ENCODE measurements around the gene SH3BP1. TPM values are rescaled to one million over a fixed set of nuclear protein-coding genes. Genes with fewer than 3 reads are reported as not detected.

Gene SH3BP1
- total and polyA plus RNA-seq, 2 of the 8 experiments (the other 6 are each of a cell fraction or from before 2014, with no cell fraction given), result 23.9 to 40.3 TPM

DNA sequence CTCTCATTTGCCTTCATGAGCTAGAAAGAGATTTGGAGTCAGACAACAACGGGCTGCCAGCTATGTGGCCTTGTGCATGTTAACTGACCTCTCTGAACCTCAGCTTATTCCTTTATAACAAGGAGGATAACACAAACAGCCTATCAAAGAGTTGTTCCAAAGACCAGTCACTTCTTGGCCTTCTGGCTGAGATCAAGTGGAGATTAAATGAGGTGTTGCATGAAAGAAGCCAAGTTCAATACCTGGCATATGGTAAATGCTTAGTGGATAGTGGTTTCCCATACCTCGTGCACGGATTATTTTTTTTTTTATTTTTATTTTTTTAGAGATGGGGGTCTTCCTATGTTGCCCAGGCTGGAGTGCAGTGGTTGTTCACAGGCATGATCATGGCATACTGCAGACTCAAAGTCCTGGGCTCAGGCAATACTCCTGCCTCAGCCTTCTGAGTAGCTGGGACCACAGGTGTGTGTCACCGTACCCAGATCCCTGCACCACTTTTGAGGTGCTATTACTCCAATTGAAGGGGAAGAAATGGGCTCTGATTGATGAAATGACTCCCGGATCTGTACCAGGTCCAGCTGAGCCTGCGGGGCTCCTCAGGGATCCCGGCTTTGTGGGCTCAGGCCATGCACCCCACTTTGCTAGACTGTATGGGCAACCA, 40.9 kb downstream of the SH3BP1 start (continued):
- TF ChIP-seq KDM1A (IDR thresholded peaks at IDR 0.05; ENCODE audit: borderline replicate concordance, low read length) (no peak), USF2 (IDR thresholded peaks at IDR 0.05; ENCODE audit: low read length) (no peak), EP300 (IDR thresholded peaks at IDR 0.05; ENCODE audit: borderline replicate concordance in 1 of 2, low read depth in 2 of 2, low read length in 2 of 2) (no peak), SIRT6 (IDR thresholded peaks at IDR 0.05; ENCODE audit: low read length) (no peak)
- TF ChIP-seq, protein P1, sequence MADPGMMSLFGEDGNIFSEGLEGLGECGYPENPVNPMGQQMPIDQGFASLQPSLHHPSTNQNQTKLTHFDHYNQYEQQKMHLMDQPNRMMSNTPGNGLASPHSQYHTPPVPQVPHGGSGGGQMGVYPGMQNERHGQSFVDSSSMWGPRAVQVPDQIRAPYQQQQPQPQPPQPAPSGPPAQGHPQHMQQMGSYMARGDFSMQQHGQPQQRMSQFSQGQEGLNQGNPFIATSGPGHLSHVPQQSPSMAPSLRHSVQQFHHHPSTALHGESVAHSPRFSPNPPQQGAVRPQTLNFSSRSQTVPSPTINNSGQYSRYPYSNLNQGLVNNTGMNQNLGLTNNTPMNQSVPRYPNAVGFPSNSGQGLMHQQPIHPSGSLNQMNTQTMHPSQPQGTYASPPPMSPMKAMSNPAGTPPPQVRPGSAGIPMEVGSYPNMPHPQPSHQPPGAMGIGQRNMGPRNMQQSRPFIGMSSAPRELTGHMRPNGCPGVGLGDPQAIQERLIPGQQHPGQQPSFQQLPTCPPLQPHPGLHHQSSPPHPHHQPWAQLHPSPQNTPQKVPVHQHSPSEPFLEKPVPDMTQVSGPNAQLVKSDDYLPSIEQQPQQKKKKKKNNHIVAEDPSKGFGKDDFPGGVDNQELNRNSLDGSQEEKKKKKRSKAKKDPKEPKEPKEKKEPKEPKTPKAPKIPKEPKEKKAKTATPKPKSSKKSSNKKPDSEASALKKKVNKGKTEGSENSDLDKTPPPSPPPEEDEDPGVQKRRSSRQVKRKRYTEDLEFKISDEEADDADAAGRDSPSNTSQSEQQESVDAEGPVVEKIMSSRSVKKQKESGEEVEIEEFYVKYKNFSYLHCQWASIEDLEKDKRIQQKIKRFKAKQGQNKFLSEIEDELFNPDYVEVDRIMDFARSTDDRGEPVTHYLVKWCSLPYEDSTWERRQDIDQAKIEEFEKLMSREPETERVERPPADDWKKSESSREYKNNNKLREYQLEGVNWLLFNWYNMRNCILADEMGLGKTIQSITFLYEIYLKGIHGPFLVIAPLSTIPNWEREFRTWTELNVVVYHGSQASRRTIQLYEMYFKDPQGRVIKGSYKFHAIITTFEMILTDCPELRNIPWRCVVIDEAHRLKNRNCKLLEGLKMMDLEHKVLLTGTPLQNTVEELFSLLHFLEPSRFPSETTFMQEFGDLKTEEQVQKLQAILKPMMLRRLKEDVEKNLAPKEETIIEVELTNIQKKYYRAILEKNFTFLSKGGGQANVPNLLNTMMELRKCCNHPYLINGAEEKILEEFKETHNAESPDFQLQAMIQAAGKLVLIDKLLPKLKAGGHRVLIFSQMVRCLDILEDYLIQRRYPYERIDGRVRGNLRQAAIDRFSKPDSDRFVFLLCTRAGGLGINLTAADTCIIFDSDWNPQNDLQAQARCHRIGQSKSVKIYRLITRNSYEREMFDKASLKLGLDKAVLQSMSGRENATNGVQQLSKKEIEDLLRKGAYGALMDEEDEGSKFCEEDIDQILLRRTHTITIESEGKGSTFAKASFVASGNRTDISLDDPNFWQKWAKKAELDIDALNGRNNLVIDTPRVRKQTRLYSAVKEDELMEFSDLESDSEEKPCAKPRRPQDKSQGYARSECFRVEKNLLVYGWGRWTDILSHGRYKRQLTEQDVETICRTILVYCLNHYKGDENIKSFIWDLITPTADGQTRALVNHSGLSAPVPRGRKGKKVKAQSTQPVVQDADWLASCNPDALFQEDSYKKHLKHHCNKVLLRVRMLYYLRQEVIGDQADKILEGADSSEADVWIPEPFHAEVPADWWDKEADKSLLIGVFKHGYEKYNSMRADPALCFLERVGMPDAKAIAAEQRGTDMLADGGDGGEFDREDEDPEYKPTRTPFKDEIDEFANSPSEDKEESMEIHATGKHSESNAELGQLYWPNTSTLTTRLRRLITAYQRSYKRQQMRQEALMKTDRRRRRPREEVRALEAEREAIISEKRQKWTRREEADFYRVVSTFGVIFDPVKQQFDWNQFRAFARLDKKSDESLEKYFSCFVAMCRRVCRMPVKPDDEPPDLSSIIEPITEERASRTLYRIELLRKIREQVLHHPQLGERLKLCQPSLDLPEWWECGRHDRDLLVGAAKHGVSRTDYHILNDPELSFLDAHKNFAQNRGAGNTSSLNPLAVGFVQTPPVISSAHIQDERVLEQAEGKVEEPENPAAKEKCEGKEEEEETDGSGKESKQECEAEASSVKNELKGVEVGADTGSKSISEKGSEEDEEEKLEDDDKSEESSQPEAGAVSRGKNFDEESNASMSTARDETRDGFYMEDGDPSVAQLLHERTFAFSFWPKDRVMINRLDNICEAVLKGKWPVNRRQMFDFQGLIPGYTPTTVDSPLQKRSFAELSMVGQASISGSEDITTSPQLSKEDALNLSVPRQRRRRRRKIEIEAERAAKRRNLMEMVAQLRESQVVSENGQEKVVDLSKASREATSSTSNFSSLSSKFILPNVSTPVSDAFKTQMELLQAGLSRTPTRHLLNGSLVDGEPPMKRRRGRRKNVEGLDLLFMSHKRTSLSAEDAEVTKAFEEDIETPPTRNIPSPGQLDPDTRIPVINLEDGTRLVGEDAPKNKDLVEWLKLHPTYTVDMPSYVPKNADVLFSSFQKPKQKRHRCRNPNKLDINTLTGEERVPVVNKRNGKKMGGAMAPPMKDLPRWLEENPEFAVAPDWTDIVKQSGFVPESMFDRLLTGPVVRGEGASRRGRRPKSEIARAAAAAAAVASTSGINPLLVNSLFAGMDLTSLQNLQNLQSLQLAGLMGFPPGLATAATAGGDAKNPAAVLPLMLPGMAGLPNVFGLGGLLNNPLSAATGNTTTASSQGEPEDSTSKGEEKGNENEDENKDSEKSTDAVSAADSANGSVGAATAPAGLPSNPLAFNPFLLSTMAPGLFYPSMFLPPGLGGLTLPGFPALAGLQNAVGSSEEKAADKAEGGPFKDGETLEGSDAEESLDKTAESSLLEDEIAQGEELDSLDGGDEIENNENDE (IDR thresholded peaks at IDR 0.05; ENCODE audit: insufficient replicate concordance, low read length), result no peak

Data from H1 (cell line).